Amniotic stem cell (primary cell): Measurements from ENCODE around the gene CRABP1.

Source experiments
- DNase-seq: peaks from one replicate; lab custom pipeline; 2025; lab: John Stamatoyannopoulos, UW

CRABP1 gene

DNA sequence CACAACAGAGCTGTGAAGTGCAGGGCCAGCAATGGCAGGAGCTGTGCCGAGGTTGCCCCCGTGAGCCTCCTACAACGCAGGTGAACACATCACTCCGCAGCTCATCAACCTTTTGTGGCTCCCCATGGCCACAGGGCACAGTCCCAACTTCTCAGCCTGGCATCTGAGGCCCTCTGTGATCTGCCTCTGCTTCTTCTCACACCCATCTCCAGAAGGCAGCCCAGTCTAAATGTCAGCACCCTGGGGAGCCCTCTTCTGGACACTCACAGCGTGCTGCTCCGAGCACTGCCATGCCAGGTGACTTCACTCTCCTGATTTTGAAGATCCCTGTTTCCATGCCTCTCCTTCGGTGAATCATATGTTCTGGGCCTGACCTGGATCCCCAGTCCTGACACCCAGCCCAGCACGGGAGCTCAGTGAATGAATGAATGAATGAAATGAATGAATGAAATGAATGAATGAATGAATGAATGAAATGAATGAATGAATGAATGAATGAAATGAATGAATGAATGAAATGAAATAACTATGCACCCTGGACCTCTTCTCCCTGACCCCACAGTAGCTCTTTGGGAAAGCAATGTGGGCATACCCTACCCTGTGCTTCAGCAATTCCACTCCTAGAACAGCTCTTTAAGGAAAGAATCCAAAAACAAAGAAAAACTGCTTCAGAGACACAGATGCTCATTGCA, 22.9 kb upstream of the CRABP1 start:
- no peak for DNase-seq

- DNase-seq = no peak
Observed at GRCh38 chr15:78319588-78319987, 20.6 kb upstream of the CRABP1 start.

- no peak for DNase-seq
Observed at GRCh38 chr15:78320183-78320582, 20.0 kb upstream of the CRABP1 start.

DNA sequence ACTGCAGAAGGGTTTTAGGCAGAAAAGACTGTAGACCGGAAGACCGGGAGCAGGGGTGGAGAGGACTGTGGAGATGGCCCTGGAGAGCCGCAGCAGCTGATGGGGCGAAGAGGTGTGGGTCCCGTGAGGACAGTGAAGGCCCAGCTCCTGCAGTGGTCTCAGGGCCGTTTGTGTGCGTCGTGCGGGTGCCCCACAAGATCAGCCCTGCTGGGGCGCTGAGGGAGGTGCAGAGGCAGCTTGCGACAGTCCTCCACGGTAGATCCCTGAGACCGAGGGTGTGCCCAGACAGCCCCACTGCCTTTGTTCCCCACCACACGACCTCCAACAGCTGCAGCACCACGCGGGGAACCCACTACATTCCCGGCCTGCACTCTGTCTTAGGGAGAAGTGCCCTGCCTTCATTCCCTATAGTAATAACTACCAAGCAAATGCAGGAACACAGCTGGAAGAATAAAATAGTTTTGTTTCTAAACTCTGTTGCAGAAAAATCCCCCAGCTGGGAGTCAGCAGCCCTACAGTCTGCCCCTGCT, 19.0 kb upstream of the CRABP1 start:
- DNase-seq = no peak

- DNase-seq = no peak
Observed at GRCh38 chr15:78321786-78322185, 18.4 kb upstream of the CRABP1 start.

DNA sequence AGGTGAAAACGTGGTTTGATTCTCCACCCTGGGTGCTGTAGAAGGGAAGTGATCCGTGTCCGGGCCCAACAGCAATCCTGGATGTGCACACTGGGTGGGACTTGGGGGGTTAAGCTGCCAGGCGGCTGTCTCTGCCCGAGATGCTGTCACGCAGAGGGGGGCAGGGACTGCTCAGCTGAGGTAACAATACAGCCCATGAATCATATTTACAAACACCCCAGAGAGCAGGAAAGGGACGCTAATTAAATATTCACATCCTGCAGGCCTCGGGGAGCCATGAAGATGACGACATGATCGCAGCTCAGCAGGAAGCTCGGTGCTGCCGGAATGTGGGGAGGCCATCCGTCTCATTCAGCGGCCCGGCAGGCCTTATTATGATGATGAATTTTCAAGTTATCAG, 17.9 kb upstream of the CRABP1 start:
- no peak for DNase-seq

GRCh38 chr15:78322724-78323521, 17.2 kb upstream of the CRABP1 start:
- DNase-seq = no peak

DNA sequence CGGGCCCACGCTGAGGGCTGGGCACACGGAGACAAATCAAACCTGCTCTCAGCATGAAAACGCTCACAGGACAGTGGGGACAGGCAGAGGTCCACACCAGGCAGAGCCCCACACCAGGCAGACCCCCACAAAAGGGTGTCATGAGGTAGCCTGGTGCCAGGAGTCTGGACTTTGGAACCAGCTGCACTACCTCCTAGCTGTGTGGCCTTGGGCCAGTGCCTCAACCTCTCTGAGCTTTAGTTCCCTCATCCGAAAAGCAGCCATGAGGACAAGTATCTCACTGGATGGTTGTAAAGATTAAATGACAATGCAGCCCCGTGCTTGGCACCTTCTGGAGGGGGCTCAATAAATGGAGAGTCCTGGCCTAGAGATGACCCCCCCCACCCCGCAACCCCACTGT, 16.5 kb upstream of the CRABP1 start:
- no peak for DNase-seq

DNA sequence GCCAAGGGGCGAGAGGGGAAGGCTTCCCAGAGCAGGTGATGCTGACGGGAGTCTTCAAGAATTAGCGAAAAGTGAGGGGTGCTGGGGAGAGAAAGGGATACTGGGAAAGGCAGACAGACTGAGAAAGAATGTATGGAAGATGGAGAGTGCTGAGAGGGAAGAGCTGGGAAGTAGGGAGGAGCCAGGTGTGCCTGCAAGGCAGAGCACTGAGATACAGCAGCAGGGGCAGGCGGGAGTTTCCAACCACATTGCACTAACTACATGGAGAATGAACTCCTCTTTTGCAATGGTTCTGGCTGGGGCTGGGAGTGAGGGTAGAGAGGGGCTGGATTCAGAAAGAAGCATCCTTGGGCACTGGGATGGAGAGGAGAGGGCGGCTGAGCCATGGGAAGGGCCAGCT, 16.0 kb upstream of the CRABP1 start:
- no peak for DNase-seq

DNA sequence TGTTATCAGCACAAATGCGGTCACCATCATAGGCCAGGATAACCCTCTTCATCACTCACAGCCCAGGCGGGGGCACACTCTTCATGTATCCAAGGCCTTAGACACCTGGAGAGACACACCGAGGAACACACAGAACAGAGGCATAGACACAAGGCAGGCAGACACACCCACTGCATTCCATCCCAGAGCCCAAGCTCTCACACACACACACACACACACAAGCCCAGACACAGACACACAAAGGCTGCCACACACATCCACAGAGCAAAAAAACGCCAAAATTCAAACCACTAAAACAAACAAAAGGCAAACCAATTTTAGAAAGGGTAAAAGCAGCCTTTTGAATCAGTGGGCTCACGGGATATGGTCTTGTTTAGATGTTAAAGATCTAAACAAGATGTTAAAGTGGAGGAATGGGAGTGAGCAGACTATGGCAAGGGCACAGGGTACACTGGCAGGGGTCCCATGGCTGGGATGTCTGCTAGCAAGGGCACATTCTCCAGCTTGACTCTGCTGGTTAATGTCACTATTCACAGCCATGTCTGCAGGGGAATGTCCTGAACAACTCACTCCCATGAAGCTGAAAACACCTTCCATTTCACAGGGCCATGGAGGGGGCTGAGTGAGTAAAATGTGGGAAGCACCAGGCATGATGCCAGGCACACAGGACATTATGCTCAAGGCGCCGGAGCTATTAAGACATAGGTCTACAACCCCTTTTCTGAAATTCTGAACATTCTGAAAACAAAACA, 14.9 kb upstream of the CRABP1 start:
- no peak for DNase-seq

GRCh38 chr15:78327466-78327865, 12.7 kb upstream of the CRABP1 start:
- no peak for DNase-seq

- DNase-seq = no peak
Observed at GRCh38 chr15:78329625-78330024, 10.5 kb upstream of the CRABP1 start.

GRCh38 chr15:78334845-78335244, 5.3 kb upstream of the CRABP1 start:
- DNase-seq = no peak

DNA sequence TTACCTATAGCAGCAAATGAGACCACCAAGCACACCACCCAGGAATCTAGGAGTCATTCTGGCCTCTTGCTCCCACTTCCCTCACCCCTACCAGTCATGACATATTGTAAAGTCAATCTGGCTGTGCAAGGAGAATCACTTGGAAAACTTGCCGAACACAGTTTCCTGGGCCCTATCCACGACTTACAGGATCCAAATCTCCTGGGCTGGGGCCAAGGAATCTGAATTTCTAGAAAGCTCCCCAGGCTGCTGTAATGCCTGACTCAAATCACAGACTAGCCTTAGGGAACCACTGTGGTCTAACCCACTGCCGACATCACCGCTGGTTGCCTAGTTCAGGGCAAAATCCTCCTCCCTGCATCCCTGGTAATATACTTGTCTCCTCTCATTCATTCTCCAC, 4.2 kb upstream of the CRABP1 start:
- DNase-seq = no peak

- DNase-seq = no peak
Observed at GRCh38 chr15:78338781-78339180, 1.4 kb upstream of the CRABP1 start.

DNA sequence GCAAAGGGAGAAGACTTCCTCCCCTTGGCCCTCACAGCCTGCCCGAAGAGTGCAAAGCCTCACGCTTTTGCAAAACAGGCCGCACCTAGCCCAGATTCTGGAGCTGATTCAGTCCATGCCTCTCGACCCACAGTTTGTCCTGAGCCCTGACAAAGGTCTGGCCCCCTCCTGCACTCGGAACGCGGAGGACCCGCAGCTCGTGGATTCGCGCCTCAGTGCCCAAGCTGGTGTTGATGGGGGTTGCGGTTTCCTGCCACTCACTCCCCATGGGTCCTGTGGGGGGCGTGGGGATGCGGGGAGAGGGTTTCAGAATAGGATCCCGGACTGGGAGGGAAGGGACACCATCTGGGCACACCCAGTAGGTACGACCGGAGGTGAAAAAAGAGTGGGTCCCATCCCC, 594 bp upstream of the CRABP1 start:
- DNase-seq = no peak

GRCh38 chr15:78341057-78341987, 1.2 kb downstream of the CRABP1 start:
- DNase-seq = no peak

GRCh38 chr15:78342021-78342420, 1.9 kb downstream of the CRABP1 start:
- DNase-seq = no peak

DNA sequence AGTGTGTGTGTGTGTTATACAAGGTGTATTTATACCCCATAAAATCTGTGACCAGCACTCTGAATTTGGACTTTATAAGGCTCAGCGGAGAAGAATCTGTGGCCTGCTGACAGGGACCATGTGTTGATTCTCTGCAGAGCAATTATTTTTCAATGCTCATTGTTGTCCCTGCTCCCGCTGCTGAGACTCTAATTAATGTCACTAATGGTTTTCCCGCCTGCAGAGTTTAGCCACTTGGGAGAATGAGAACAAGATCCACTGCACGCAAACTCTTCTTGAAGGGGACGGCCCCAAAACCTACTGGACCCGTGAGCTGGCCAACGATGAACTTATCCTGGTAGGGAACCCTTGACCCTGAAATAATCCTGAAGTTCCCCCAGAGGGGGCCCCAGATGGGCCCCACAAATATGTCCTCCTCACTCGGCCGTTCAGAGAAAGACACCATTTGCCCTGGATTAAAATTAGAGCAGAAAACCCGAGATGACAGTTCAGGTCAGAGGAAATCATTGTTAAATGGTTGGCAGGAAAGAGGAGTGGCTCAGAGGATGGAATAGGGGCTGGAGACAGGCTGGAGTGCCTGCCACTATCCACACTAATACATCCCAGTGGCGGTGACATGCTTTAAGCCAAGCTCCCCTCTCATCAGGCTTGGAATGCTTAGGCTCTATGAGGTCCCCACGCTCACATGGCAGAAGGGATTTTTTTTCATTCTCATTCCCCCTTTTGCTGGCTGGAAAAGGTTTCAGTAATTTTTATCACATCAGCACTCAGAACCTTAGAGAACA, 3.3 kb downstream of the CRABP1 start:
- DNase-seq = no peak

GRCh38 chr15:78345396-78346125, 5.4 kb downstream of the CRABP1 start:
- no peak for DNase-seq
